HG03103 (cell line): ENCODE results near the gene SMARCAD1.

Experiments
- ATAC-seq: cut with Tn5 transposase; IDR thresholded peaks from one replicate; pipeline ENCODE4 v1.9.1; 2021; ENCODE audit warnings: low read depth; ENCODE audit not compliant: unreplicated experiment

The SMARCAD1 gene

DNA sequence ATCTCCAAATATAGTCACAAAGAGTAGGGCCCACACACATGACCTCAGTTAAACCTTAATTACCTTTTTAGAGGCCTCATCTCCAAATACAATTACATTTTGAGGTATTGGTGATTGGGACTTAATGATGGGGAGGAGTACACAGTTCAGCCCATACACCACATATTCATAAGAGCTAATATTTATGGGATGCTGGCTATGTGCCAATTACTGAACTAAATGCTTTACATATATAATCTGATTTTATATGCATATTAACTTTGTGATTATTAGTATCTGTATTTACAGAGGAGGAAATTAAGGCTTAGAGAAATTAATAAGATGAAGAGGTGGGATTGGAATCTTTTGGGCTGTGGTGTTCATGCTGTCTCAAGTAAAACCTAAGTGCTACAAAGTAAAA is 17.8 kb downstream of the SMARCAD1 start:
- ATAC-seq = no peak

DNA sequence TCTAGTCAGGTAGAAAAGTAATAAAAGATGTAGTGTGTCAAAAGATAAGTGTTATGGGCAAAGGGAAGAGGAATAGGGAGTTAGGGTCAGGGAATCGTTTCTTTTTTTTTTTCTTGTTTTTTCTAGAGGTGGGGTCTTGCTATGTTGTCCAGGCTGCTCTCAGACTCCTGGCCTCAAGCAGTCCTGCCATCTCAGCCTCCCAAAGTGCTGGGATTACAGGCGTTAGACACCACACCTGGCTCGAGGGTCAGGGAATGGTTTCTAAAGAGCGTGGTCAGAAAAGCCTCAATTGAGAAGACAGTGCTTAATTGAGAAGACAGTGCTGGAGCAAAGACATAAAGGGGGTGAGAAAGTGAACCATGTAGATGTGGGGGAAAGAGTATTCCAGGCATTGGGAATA is 19.1 kb downstream of the SMARCAD1 start:
- no peak for ATAC-seq

DNA sequence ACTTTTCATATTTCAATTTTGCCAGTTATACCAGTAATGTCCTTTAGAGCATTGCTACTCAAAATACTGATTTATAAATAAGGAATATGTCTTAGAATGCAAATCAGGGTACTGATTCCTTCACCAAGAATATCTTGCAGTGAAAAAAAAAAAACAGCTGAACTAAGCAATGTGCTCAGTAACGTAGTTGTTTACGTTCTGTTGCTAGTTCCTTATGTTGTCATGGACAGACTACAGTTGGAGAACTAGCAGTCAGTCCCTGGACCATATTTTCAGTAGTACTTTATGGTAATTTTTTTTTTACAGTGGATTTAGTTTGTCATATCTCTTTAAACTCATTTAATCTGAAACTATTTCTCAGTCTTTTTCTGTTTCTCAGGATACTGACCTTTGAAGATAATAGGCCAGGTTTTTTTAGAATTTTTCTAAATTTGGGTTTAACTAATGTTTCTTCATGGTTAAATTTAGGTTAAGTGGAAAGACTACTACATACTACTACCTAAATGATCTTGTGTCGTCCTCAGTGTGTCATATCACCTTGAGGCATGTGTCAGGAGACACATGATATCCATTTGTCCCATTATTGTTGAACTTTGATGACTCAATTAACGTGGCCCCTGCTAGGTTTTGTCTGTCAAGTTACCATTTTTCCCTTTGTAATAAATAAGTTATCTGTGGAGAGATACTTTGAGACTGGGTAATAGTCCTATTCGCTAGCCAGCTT is 21.0 kb downstream of the SMARCAD1 start:
- ATAC-seq = no peak

DNA sequence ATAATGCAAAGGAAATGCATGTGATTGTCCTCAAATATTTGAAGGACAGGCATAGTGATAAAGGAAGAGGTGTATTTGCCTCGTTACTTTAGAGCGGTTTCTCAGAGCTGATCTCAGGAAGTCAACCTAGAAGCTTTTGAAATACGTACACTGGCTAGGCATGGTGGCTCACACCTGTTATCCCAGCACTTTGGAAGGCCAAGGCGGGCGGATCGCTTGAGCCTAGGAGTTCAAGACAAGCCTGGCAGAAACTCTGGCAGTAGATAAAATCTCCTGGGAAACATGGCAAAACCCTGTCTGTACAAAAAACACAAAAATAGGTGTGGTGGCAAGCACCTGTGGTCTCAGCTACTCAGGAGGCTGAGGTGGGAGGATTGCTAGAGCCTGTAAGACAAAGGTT is 24.9 kb downstream of the SMARCAD1 start:
- ATAC-seq = no peak

DNA sequence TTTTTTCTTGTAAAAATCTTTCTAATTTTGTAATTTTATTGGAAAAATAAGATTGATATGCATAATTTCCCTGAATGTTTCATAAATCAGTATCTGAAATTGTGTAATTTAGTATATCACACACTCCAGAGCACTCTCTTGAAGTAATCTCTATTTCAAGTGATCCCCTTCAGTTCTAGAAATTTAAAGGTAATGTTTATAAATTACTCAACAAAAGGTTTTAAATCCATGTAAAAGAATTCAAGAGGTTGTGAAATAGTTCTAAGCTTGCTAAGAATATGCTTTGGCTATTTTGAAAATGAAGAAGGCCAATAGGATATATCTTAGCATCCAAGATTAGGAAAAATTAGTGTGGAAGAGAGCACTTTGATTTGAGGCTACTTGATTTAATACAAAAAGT is 28.2 kb downstream of the SMARCAD1 start:
- no peak for ATAC-seq

DNA sequence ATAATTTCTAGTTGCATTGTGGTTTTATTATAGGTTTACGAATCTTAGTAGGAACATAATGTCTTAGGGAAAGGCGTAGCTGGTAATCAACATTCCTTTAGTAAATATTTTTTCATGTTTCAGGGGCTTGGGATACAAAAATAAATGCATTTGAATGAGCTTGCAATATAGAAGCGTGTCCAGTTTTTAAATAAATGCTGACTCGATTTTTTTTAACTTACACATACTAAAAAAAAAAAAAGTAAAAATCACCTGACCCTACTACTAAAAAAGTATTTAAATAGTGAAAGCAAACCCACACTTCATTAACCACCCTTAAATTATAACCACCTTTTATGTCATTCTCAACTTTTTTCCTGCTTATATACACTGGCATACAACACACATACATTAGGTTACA is 29.6 kb downstream of the SMARCAD1 start:
- no peak for ATAC-seq

DNA sequence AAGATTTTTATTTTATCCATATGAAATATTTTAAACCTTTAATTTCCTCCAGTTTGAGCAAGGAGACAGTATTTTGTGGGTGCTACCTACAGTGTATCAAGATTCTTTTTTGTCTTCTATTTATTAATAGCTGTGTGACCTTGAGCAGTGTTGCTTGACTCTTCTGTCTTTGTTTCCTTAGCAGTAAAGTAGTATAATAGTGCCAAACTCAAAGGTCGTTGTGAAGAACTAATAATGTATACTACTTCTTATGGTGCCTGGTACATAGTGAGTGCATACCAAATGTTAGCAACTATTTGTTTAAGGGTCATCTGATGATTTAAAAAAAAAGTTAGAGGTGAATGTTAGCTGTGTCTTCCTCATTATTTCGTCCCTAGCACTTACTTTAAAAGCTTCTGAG is 30.5 kb downstream of the SMARCAD1 start:
- ATAC-seq = no peak

DNA sequence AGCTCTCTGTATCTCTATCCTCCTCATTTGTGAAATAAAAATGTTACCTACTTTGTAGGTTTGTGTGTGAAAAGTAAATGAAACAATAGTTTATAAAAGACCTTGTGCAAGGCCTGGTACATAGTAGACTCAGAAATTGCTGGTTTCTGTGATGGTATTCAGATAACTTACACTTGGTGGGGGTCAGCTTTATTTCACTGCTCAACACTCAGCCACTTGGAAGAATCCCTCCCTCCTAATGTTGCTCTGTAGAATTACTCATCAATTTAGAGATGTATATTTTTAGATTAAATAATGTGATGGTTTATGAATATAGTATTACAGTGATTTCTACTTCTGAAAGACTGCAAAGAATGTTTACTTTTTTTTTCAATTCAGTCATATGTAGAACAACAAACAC is 32.7 kb downstream of the SMARCAD1 start:
- ATAC-seq = no peak

DNA sequence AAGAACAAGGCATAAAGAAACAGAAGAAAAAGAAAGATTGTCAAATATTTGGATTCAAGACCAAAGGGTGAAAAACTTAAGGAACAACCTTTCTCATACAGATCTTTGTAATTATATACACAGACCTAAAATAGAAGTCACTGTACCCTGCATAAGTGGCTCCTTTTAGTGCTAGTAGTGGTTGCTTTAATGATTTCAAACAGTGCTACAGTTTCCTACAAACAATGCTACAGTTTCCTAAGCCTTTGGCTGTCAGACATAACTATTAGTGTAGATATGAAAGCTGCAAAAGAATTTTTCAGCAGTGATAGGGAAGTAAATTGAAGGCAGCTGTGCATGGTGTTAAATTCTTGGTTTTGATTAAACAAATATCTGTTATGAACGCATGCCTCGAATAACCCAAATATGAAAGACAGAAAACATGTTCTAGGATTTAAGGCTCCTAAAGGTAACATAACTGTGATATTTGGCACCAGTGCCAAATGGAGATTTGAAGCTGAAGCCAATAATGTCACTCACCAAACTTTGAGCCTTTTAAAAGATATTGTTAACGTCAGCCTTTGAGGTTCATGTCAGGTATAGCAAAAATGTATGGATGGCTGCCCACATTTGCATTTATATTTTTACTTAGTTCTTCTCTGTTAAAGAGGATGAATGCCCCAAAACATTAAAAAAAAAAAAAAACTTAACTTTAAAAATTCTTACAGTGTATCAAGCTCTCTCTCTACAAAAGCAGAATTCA is 36.6 kb downstream of the SMARCAD1 start:
- ATAC-seq = no peak

DNA sequence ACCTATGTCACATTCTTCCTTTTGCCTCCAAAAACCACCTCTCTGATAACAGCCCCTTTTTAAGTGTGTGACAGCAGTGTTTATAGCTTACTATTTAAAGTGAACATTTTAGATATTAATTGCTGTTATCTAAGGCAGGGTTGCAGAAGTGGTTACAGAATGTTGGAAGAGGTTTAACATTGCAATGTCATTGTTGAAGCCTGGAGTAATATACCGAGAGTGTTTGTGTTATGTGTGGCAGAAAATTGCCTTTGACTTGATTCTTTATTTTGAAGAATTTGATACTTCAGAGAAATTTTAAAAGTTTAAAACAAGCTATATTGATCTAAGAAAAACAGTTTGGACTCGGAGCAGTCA is 37.1 kb downstream of the SMARCAD1 start:
- no peak for ATAC-seq

DNA sequence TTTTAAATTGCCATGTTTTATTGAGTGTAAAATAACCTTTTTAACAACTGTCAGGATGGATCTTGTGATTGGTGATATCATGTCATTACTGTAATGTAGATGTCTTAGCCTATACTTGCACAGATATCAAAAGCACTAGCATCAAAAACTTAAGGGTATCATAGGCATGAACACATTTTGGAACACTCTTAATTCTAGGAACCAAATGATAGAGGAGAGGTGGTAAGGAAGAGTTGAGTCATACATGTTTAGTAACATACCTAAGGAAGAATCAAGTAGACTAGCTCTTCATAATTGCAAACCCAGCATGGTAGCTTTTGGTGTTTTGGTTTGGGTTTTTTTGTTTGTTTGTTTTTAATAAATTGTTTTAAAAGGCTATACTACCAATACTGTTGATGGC is 43.4 kb downstream of the SMARCAD1 start:
- ATAC-seq = no peak

DNA sequence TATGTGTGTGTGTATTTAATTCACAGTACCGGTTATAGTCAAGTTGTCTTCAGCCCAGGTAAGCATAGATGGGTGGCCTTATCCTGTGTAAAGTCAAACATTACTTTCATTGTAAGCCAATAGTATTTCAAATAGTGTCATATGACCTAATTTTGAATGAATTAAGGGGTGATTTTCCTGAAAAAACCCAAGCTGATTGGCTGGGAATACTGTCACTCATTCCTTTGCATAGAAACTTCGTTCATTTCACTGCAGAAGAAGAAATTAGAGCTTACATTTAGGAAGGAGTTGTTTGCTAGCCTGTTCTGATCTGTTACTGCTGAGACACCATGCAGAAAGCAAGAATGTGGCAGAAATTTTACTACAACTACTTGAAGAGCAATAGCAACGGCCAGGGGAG is 45.4 kb downstream of the SMARCAD1 start:
- ATAC-seq = no peak

DNA sequence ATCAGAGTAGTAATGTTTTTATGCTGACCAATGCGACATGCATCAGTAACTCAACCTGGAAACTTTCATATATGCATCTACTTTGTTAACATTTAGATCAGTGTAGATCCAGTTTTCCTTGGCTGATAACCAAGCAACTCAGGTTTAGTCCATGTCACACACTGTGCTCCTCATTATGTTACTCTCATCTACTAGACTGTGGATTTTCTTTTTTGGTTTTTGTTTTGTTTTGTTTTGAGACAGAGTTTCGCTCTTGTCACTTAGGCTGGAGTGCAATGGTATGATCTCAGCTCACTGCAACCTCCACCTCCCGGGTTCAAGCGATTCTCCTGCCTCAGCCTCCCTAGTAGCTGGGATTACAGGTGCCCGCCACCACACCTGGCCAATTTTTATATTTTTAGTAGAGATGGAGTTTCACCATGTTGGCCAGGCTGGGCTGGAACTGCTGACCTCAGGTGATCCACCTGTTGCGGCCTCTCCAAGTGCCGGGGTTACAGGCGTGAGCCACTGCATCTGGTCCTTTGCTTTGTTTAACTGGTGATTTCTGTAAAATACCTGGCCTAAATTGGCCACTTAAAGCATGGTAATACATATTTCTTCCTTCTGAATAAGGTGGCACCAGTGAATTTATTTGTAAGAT is 48.6 kb downstream of the SMARCAD1 start:
- no peak for ATAC-seq

DNA sequence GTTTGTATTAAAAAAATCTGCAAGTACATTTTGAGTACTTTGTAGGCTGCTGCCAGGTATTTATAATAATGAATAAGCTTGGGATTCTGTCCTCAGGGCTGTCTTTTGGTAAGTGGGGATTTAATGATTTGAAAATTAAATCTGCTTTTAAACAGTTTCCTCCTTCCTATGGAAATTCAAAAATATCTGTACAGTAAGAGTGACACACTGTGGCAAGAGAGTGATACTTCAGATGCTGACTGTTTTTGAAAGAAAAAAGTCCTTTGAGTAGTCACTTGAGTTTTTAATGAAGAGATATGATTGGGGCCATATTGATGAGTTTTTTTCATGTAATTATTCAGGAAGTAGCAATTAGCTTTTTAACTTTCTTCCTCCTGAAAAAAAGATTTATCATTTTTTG is 49.2 kb downstream of the SMARCAD1 start:
- no peak for ATAC-seq

DNA sequence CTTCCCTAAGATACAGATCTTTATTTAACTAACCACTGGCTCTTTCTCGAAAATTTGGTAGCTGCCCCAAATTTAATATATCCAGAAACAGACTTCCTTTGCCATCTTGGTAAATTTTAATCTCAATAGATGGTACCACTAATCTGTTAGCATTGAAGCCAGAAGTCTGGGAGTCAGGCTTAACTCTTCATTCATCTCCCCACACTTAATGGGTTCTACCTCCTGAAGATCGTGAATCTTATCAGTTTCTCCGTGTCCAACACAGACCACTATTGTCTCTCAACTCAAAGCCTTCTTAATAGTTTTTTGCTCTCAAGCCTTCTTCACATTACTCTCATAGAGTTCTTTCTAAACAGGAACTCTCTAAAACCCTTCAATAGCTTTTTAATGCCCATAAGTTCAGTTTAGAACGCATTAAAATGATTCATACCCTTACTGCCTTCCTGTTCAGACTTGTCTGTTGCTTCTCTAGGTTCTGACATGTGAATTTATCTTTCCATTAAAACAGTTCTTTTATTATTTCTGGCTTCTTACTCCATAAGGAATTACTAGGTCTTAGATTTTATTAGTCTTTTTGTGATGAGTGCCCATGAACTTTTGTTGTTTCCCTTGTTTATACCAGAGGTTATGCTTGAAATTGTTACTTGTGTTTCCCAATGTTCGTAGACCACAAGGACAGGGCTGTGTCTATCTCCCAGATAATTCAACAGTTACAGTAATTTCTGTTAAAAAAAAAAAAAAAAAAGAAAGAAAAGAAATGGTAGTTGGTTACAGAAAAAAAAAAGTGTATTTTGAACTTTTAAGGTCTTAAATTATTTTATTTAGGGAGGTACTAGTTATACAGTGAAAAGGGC is 54.7 kb downstream of the SMARCAD1 start:
- no peak for ATAC-seq

DNA sequence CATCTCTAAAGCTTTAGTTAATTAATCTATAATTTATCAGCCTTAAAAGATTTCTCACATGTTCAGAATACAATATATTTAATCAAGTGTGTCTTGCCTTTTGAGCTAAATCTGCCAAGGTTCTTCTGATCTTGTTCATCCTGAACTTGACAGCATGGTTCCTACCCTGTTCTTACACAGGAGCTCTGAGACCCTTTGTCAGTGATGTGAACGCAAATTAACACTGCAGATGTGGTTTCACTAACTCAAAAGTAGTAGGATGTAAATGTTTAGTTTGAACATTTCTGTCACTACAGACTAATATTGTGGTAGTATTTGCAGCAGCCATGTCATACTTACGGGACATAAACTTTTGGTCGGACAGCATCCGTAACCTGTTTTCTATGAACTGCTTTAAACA is 59.4 kb downstream of the SMARCAD1 start:
- no peak for ATAC-seq

DNA sequence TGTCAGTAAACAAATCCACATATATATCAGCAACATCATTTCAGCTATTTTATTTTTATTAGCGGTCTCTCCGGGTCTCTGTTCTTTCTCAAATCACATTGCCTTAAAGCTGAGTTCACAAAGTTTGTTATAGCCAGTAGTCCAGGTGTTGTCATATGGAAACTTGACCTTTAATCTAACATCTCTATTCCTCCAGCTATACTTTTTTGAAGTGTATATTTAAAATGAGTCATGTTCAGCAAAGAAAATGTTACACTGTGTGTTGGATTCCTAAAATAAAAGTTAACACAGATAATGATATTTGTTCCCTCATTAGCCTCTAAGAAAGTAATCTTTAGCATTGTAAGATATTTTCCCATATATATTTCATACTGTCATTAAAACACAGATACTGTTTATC is 63.6 kb downstream of the SMARCAD1 start:
- ATAC-seq = no peak

DNA sequence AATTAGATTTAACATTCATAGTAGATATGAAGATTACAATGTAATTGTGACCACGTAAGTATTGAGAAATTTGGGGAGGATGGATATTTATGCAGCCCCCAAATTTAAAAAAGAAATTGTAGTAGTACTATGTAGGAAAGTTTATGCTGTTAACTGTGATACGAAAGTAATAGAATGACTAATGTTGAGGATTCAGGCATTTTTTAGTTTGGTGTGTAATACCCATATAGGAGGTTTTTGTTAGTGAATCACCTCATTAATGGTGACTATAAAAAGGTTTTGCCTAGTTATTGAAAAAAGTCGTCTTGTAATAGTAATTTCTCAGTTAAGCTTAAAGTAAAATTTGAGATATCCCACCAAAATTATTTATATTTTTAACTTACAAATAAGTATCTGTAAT is 67.2 kb downstream of the SMARCAD1 start:
- ATAC-seq = no peak

DNA sequence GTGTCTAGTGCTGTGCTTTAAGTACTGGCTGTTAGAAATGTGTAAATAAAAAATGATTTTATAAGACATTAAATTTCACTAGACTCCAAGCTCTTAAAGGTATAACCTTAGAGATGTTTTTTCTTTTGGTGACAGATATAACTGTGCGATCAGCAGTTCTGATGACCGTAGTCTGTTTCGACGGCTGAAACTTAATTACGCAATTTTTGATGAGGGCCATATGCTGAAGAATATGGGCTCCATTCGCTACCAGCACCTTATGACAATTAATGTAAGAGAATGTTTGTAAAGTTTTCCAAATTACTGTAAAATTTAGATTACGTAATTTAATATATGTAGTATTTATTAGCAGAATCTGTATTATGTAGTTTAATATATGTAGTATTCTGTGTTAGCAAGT is 68.5 kb downstream of the SMARCAD1 start:
- ATAC-seq = no peak

DNA sequence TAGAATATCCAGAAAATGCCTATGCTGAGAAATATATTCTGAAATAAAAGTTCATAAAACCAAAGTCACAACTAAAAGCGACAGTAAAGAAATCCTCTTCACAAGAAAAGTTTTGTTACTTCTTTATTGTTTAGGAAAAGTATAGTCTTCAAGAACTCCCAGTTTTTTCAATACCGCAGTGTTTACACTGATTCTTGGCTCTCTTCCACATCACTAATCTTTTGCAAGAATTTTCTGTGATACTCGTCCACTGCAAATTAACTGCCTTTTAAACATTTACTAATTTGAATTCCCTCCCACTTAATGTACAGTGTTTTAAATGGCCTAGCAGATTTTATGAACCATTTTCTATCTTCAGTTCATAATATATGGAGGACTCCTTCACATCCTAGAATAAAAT is 69.9 kb downstream of the SMARCAD1 start:
- ATAC-seq = no peak

DNA sequence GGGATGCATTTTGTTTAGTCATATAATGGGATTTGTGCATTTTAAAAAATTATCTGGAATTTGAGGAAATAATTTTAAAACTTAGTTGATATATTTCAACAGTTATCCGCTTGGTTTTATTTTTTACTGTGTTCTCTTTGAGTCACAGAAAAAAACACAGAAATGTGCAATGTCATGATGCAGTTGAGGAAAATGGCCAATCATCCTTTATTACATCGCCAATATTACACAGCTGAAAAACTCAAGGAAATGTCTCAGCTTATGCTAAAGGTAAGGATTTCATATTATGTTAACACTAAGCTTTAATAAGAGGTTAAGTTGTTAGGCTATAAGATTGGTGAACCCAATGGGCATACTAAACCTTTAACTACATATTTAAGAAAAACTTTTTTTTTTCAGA is 71.1 kb downstream of the SMARCAD1 start:
- no peak for ATAC-seq
